ENCODE measurements around the gene MTCL3.

MTCL3 gene

GRCh38 chr6:127475823-127476176 lies 43.3 kb downstream of the MTCL3 start:
- Histone ChIP-seq H3K36me3 (ENCODE audit: control insufficient read depth, insufficient read depth, low read length) (no peaks in the 10 kb centered on the region), H3K27me3 (ENCODE audit: control insufficient read depth, insufficient read depth, low read length) (no peaks in the 10 kb centered on the region), H3K4me3 (ENCODE audit: low read depth, low read length) (no peak overlapping the region)
- no peak for TF ChIP-seq CTCF (IDR thresholded peaks at IDR 0.05; ENCODE audit: insufficient read depth, low read length, severe bottlenecking)
- FAIRE-seq (no peak), DNase-seq (ENCODE audit: low read depth) (no peak)

- H3K4me3 ChIP-seq (ENCODE audit: low read depth, low read length): no peak overlapping the region
- no peak for TF ChIP-seq CTCF (IDR thresholded peaks at IDR 0.05; ENCODE audit: insufficient read depth, low read length, severe bottlenecking)
- no peaks in the 10 kb centered on the region for H3K27me3 ChIP-seq (ENCODE audit: control insufficient read depth, insufficient read depth, low read length)
- DNase-seq (ENCODE audit: low read depth): no peak
- no peaks in the 10 kb centered on the region for H3K36me3 ChIP-seq (ENCODE audit: control insufficient read depth, insufficient read depth, low read length)
- no peak for FAIRE-seq
Observed at GRCh38 chr6:127475135-127475822, 43.9 kb downstream of the MTCL3 start.

GRCh38 chr6:127471379-127472255 lies 47.5 kb downstream of the MTCL3 start:
- Histone ChIP-seq H3K36me3 (ENCODE audit: control insufficient read depth, insufficient read depth, low read length) (no peaks in the 10 kb centered on the region), H3K27me3 (ENCODE audit: control insufficient read depth, insufficient read depth, low read length) (no peaks in the 10 kb centered on the region), H3K4me3 (ENCODE audit: low read depth, low read length) (no peak overlapping the region)
- TF ChIP-seq CTCF (IDR thresholded peaks at IDR 0.05; ENCODE audit: insufficient read depth, low read length, severe bottlenecking): no peak
- no peak for FAIRE-seq
- DNase-seq (ENCODE audit: low read depth): no peak

- FAIRE-seq: no peak
Observed at GRCh38 chr6:127468936-127469335, 50.2 kb downstream of the MTCL3 start.

GRCh38 chr6:127466416-127466815 lies 52.7 kb downstream of the MTCL3 start:
- no peaks in the 10 kb centered on the region for H3K27me3 ChIP-seq (ENCODE audit: control insufficient read depth, insufficient read depth, low read length)
- DNase-seq (ENCODE audit: low read depth): no peak
- FAIRE-seq: no peak
- H3K4me3 ChIP-seq (ENCODE audit: low read depth, low read length): no peak overlapping the region
- no peaks in the 10 kb centered on the region for H3K36me3 ChIP-seq (ENCODE audit: control insufficient read depth, insufficient read depth, low read length)
- TF ChIP-seq CTCF (IDR thresholded peaks at IDR 0.05; ENCODE audit: insufficient read depth, low read length, severe bottlenecking): no peak

More at GRCh38 chr6:127468936-127469335, 50.2 kb downstream of the MTCL3 start:
- DNase-seq (ENCODE audit: low read depth): no peak
- H3K27me3 ChIP-seq (ENCODE audit: control insufficient read depth, insufficient read depth, low read length): no peaks in the 10 kb centered on the region
- TF ChIP-seq CTCF (IDR thresholded peaks at IDR 0.05; ENCODE audit: insufficient read depth, low read length, severe bottlenecking): no peak
- H3K4me3 ChIP-seq (ENCODE audit: low read depth, low read length): no peak overlapping the region
- H3K36me3 ChIP-seq (ENCODE audit: control insufficient read depth, insufficient read depth, low read length): no peaks in the 10 kb centered on the region
